Hepatocyte (in vitro differentiated cells): ENCODE results near the gene HIP1. TPM values are rescaled to one million over a fixed set of nuclear protein-coding genes. Genes with fewer than 3 reads are reported as not detected.

Experiments used
- DNase-seq: peaks from one replicate; pipeline ENCODE4 v3.0.0-alpha.2; 2016; ENCODE audit warnings: low spot score
- H2AFZ ChIP-seq: fragments of 200-600 bp; sonication (generic); 2 replicates; pipeline ENCODE4 v1.6.0; 2016; ENCODE audit warnings: antibody characterized with exemption, mild to moderate bottlenecking
- H3K27ac ChIP-seq: fragments of 200-600 bp; sonication (generic); 2 replicates; pipeline ENCODE4 v1.5.1; 2016; ENCODE audit warnings: mild to moderate bottlenecking
- H3K27me3 ChIP-seq: fragments of 200-600 bp; sonication (generic); 2 replicates; pipeline ENCODE4 v1.6.1; 2016
- H3K36me3 ChIP-seq: fragments of 200-600 bp; sonication (generic); replicated peaks from 2 replicates; pipeline ENCODE4 v1.5.1; 2016; ENCODE audit warnings: low read depth; ENCODE audit not compliant: insufficient read depth
- H3K4me1 ChIP-seq: fragments of 200-600 bp; sonication (generic); 2 replicates; pipeline ENCODE4 v1.5.1; 2016; ENCODE audit warnings: mild to moderate bottlenecking, moderate library complexity; ENCODE audit not compliant: insufficient read depth
- H3K4me2 ChIP-seq: fragments of 200-600 bp; sonication (generic); 2 replicates; pipeline ENCODE4 v1.6.0; 2016
- H3K4me3 ChIP-seq: fragments of 200-600 bp; sonication (generic); 2 replicates; pipeline ENCODE4 v1.5.1; 2016; ENCODE audit warnings: mild to moderate bottlenecking
- H3K79me2 ChIP-seq: fragments of 200-600 bp; sonication (generic); 2 replicates; pipeline ENCODE4 v1.6.0; 2017; ENCODE audit warnings: mild to moderate bottlenecking
- H3K9me2 ChIP-seq: fragments of 200-600 bp; sonication (generic); replicated peaks from 2 replicates; pipeline ENCODE4 v1.6.0; 2017; ENCODE audit warnings: mild to moderate bottlenecking; ENCODE audit not compliant: insufficient read depth
- H3K9me3 ChIP-seq: fragments of 200-600 bp; sonication (generic); 2 replicates; pipeline ENCODE4 v1.5.1; 2016; ENCODE audit warnings: low read depth, mild to moderate bottlenecking
- H4K20me1 ChIP-seq: fragments of 200-600 bp; sonication (generic); 2 replicates; pipeline ENCODE4 v1.6.0; 2016; ENCODE audit warnings: mild to moderate bottlenecking; ENCODE audit not compliant: insufficient read depth, poor library complexity, severe bottlenecking
- CTCF ChIP-seq: fragments of 200-600 bp; sonication (generic); IDR thresholded peaks from 2 replicates; pipeline ENCODE4 v1.5.1; 2016; ENCODE audit warnings: antibody characterized with exemption, mild to moderate bottlenecking; ENCODE audit not compliant: poor library complexity
- EZH2 ChIP-seq: fragments of 200-600 bp; sonication (generic); IDR thresholded peaks from 2 replicates; pipeline ENCODE4 v1.6.1; 2016; ENCODE audit warnings: antibody characterized with exemption, mild to moderate bottlenecking, borderline replicate concordance
- EZH2phosphoT487 ChIP-seq: fragments of 200-600 bp; sonication (generic); IDR thresholded peaks from one replicate; pipeline ENCODE4 v1.6.1; 2018; ENCODE audit warnings: antibody characterized with exemption, mild to moderate bottlenecking, low read depth, moderate library complexity; ENCODE audit not compliant: unreplicated experiment, severe bottlenecking
- WGBS: methylation state at CpG from one replicate; pipeline ENCODE4 v1.1.6; 2016; ENCODE audit warnings: low lambda C conversion rate; ENCODE audit errors: missing lambda C conversion rate; 5-methylcytosine and 5-hydroxymethylcytosine counted together
- polyA plus RNA-seq: library from polyadenylated mRNA; unstranded; fragments of >200 nt; fragmentation: Nextera tagmentation; extraction: Ambion mirVana; gene quantifications from 2 replicates; pipeline ENCODE4 v1.2.1, GENCODE V29; 2016
- total RNA-seq: library from RNA; depleted of rRNA; stranded (reverse); fragments of >200 nt; gene quantifications from 2 replicates; pipeline ENCODE4 v1.2.3, GENCODE V29; 2014

HIP1 gene
- total and polyA plus RNA-seq, 2 experiments from 2014 or later: 8.3 to 14.5 TPM

GRCh38 chr7:75657866-75658265 lies 80.9 kb downstream of the HIP1 start:
- Histone ChIP-seq H2AFZ (no peak overlapping the region), H3K27ac (no peak overlapping the region), H3K9me2 (no peaks in the 10 kb centered on the region), H4K20me1 (no peaks in the 10 kb centered on the region), H3K36me3 (no peaks in the 10 kb centered on the region), H3K79me2 (no peaks in the 10 kb centered on the region), H3K4me2 (no peak overlapping the region), H3K4me3 (no peak overlapping the region), H3K4me1 (no peaks in the 10 kb centered on the region), H3K9me3 (no peaks in the 10 kb centered on the region), H3K27me3 (no peaks in the 10 kb centered on the region)
- no peak for DNase-seq
- 88% methylated on average over 6 of the region's 6 CpGs for WGBS
- no peak for TF ChIP-seq CTCF
- TF ChIP-seq EZH2phosphoT487: no peak
- no peak for TF ChIP-seq EZH2

GRCh38 chr7:75656740-75657139 lies 82.0 kb downstream of the HIP1 start:
- H3K9me3 ChIP-seq: no peaks in the 10 kb centered on the region
- no peak overlapping the region for H3K4me2 ChIP-seq
- no peaks in the 10 kb centered on the region for H3K27me3 ChIP-seq
- H4K20me1 ChIP-seq: no peaks in the 10 kb centered on the region
- no peaks in the 10 kb centered on the region for H3K4me1 ChIP-seq
- no peaks in the 10 kb centered on the region for H3K9me2 ChIP-seq
- no peaks in the 10 kb centered on the region for H3K36me3 ChIP-seq
- H3K79me2 ChIP-seq: no peaks in the 10 kb centered on the region
- TF ChIP-seq EZH2phosphoT487 (no peak), CTCF (no peak), EZH2 (no peak)
- no peak overlapping the region for H2AFZ ChIP-seq
- no peak overlapping the region for H3K27ac ChIP-seq
- 90% methylated on average over 7 of the region's 7 CpGs for WGBS
- DNase-seq: no peak
- H3K4me3 ChIP-seq: no peak overlapping the region

- H3K79me2 ChIP-seq: no peaks in the 10 kb centered on the region
- no peak overlapping the region for H3K27ac ChIP-seq
- H4K20me1 ChIP-seq: no peaks in the 10 kb centered on the region
- no peak for TF ChIP-seq EZH2phosphoT487
- TF ChIP-seq CTCF: no peak
- no peak for TF ChIP-seq EZH2
- no peaks in the 10 kb centered on the region for H3K9me2 ChIP-seq
- no peak overlapping the region for H3K4me3 ChIP-seq
- no peaks in the 10 kb centered on the region for H3K27me3 ChIP-seq
- H3K36me3 ChIP-seq: no peaks in the 10 kb centered on the region
- no peak overlapping the region for H2AFZ ChIP-seq
- H3K4me2 ChIP-seq: no peak overlapping the region
- WGBS: 94% methylated on average over 2 of the region's 2 CpGs
- no peak for DNase-seq
- no peaks in the 10 kb centered on the region for H3K9me3 ChIP-seq
- no peaks in the 10 kb centered on the region for H3K4me1 ChIP-seq
These were observed 83.2 kb downstream of the HIP1 start for GRCh38 chr7:75655536-75655935.

- Histone ChIP-seq H3K27ac (no peak overlapping the region), H3K4me1 (no peaks in the 10 kb centered on the region), H3K27me3 (no peaks in the 10 kb centered on the region), H3K79me2 (no peaks in the 10 kb centered on the region), H4K20me1 (no peaks in the 10 kb centered on the region), H3K9me3 (no peaks in the 10 kb centered on the region), H3K9me2 (no peaks in the 10 kb centered on the region), H3K4me3 (no peak overlapping the region), H3K36me3 (no peaks in the 10 kb centered on the region), H2AFZ (no peak overlapping the region), H3K4me2 (no peak overlapping the region)
- no peak for DNase-seq
- TF ChIP-seq EZH2: no peak
- no peak for TF ChIP-seq EZH2phosphoT487
- no peak for TF ChIP-seq CTCF
- 91% methylated on average over 4 of the region's 4 CpGs for WGBS
These were observed 83.9 kb downstream of the HIP1 start for GRCh38 chr7:75654855-75655254.
